NCI-H82 treated with DMSO at 0.1 percent for 48 hours (cell line): ENCODE results near the gene SPACA9.

Experiments used
- DNase-seq: peaks from one replicate; lab custom pipeline; 2025; ENCODE audit not compliant: unreplicated experiment; lab: John Stamatoyannopoulos, UW

Gene SPACA9

DNA sequence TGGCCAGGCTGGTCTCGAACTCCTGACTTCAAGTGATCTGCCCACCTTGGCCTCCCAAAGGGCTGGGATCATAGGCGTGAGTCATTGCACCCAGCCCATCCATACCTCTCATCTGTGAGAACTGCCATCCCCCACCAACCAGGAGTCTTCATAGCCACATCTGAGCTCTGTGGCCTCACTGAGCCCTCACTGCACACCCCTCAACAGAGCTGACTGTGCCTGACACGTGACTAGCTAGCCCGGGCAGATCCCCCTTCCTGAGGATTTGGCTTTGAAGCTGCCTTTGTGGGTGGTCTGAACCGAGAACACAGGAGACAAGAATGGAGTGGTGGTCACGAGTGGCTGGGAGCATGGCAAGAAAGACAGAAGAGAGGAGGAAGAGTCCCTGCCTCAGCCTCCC, 16.2 kb upstream of the SPACA9 start:
- no peak for DNase-seq

GRCh38 chr9:132863096-132863495, 15.6 kb upstream of the SPACA9 start:
- DNase-seq, result no peak

DNA sequence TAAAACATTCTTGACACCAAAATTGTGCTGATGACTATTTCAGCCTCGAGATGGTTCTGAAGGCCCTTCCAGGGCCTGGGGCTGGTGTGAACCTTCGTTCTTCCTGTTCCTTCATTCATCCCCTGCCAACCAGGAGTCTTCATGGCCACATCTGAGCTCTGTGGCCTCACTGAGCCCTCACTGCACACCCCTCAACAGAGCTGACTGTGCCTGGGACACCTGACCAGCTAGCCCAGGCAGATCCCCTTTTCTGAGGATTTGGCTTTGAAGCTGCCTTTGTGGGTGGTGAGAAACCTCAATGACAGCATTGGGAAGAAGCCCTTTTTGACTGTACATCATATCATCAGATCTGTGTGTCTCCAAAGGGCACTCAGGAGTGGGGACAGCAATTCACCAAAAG, 14.4 kb upstream of the SPACA9 start:
- DNase-seq, result no peak

- DNase-seq, result no peak
These were observed 14.0 kb upstream of the SPACA9 start for GRCh38 chr9:132864691-132865090.

GRCh38 chr9:132866898-132867297, 11.8 kb upstream of the SPACA9 start:
- DNase-seq, result no peak

DNA sequence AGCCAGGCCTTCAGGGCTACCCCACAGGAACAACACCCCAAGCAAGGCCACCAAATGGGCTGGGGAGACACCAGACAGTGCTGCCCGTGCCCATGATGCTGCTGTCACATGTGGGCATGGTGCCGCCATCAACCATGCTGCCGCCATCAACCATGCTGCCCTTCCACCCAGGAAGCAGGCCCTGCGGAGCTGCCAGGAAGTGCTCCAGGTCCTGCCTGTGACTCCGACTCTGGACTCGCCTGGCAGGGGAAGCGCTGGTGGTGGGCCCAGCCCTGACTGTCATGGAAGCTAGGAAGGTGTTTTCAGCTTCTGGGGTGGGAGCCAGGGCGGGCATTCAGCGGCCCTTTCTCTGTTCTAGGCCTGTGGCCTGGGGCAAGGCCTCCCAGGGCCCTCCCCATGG, 9.4 kb upstream of the SPACA9 start:
- no peak for DNase-seq

GRCh38 chr9:132873403-132873802, 5.3 kb upstream of the SPACA9 start:
- no peak for DNase-seq

- no peak for DNase-seq
These were observed 3.5 kb upstream of the SPACA9 start for GRCh38 chr9:132875159-132875558.

DNA sequence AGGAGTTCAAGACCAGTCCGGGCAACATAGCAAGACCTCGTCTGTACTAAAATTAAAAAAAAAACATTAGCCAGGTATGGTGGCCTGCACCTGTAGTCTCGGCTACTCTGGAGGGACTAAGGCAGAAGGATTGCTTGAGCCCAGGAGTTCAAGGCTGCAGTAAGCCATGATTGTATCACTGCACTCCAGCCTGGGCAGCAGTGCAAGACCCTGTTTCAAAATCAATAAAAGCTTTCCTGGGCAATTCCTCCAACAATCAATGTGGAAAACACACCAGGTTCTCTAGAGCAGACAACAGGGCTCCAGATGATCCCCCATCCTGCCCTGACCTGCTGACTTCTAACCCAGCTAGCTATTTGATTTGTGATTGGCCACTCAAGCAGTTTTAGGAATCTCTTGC, 1.8 kb upstream of the SPACA9 start:
- DNase-seq, result no peak

DNA sequence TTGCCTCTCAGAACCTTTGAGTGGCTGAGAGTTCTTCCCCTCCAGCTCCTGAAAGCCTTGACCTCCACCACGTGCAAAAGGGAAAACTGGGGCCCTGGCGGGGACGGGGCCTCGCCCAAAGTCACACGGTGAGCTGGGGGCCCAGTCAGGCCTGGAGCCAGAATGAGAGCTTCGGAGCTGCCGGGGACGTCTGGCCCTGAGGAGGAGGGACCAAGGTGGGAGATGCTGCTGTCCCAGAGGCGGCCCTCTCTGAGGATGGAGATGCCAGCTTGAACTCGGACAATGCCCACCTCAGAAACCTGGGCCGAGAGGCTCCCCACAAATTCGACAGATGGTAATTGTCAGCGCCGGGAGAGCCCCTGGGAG, 1.3 kb upstream of the SPACA9 start:
- DNase-seq, result no peak

DNA sequence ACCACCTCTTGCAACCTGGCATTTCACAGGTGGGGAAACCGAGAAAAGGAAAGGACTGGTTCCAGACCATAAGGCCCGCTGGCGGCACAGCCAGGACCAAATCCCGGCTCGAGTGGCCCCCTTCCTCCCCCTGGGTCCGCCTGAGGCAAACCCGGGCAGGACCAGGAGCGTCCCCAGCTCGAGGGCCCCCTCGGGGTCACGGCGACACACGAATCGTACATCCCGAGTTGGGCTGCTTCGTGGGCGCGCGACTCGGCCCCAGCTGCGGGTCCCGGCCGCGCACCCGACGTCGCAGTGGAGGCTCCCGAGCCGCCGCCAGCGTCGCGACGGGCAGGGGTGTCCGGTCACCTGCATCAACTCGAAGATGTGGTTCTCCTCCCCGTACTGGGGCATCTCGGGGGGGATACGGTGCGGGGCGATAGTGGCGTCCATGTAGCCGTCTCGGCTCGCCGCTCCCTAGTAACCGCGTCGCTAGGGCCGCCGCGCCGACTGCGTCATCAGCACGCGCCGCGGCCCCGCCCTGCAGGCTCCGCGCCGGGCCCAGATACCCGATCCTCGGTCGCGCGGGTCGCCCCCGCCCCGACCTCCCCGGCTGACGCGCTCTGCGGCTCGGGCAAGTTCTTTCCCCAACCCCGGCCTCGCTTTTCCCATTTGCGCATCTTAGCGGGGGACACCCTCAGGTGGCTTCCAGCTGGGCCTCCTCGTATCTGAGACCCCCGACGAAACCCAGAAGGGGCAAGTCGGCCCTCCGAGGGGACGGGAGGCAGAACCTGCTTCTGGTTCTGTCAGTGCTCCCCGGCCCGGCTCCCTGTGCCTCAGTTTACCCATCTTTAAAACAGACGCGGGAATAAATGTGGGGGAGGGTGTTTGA, 639 bp upstream of the SPACA9 start, which contains the start of gene AK8:
AK8 (minus strand) TSS at position 461 of the 871 bp plus-strand sequence; CDS start at position 432, 29 bp downstream.
- DNase-seq, result no peak

DNA sequence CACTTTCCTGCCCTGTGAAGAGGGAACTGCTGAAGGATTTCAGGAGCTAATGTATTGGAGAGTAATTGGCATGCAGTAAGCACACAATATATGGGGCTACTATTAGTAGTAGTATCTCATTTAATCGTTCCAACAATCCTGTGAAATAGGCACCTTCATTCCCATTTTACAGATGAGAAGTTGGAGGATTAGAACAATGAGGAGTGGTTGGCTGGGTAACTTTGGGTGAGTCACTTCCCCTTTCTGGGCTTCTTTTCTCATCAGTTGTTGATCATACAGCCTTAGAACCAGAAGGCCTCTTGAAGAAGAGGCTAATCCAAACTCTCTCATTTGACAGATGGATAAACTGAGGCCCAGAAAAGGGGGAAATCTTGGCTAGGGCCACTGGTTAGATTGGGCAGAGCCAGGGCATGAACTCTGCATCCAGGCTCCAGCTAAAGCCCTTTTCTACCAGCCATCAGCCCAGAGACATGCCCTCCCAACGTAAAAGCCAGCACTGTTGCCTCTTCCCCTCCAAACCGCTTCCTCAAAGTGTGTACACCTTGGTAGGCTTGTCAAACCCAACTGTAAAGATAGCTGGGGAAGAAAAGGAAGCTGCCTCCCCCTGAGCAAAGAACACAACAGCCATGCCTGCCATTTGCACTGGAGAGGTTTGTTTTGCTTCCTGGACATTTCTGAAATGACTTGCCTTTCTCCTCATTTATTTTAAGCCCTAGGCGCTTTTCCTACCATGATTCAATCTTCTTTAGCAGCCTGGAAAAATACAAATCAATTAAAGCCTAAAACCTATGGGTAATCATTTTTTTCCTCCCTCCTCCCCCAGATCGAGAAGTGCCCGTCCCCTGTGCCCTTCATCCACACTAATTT, 992 bp downstream of the SPACA9 start:
- DNase-seq, result no peak

- DNase-seq, result no peak
These were observed 1.6 kb downstream of the SPACA9 start for GRCh38 chr9:132880324-132880661.

DNA sequence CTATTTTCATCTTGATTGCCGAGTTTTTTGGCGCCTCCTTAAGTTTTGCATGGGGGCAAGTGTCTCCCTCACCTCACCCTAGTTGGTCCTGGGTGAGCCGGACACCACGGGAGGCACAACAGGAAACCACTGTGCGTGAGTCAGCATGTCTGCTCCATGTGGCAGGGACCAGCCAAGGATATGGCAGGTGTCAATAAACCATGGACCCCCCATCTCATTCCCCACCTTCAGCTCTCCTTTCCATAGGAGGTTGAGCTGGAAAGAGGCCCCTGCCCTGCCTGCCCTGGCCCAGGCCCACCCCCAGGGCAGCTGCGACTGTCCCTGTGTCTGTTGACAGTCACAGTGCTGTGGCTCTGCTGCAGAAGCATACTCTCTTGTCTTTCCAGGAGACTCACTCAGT, 3.1 kb downstream of the SPACA9 start:
- no peak for DNase-seq

DNA sequence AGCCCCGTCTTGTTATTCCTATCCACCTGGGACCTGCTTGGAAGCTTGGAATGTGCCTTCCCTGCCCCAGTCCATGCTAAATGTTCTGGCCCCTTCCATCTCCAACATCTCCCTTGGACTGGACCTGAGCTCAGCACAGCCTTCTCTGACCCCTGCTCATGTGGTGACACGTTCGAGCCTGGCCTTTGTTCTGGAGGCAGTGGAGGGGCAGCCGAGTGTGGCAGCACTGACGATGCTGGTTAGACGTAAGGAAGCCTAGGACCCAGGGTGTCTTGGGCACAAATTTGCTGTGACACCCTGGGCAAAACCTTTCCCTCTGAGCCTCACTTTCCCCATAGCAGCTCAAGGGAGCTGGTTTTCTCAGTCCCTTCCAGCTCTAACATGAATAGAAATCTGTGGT, 3.9 kb downstream of the SPACA9 start:
- DNase-seq, result no peak

DNA sequence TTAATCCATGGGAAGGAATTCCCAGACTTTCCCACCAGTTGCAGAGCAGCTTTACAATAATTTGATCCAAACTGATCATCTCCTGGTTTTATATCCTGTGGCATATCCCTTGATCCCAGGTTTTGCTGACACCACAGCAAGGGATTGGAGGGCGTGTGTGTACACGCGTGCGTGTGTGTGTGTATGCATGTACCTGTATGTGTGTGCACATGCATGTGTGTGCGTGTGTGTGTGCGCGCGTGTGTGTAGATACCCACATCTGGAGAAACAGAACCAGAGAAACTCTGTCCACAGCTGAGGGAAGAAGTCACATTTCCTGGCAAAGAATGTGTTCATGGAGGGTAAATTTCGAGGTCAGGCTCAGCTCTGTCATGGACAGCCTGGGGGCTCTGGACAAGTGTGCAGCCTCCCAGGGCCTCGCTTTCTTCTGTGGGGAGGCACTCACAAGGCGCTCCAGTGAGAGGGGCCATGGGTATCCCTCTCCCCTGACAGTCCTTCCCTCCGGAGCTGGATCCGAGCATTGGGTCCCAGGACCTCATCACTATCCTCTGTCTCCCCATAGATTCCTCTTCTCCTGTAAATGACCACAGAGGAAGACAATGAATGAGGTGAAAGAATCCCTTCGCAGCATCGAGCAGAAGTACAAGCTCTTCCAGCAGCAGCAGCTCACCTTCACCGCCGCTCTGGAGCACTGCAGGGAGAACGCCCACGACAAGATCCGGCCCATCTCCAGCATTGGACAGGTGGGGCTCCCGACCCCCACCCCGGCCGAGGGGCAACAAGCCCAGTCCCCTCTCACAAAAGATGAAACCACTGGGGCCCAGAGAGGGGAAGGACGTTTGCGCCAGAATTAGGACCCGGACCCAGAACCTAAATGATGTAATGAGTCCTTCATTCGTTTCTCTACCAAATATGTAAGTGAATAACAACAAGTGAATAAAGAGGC, 4.9 kb downstream of the SPACA9 start:
- DNase-seq, result no peak

- no peak for DNase-seq
These were observed 7.1 kb downstream of the SPACA9 start for GRCh38 chr9:132885720-132886333.

DNA sequence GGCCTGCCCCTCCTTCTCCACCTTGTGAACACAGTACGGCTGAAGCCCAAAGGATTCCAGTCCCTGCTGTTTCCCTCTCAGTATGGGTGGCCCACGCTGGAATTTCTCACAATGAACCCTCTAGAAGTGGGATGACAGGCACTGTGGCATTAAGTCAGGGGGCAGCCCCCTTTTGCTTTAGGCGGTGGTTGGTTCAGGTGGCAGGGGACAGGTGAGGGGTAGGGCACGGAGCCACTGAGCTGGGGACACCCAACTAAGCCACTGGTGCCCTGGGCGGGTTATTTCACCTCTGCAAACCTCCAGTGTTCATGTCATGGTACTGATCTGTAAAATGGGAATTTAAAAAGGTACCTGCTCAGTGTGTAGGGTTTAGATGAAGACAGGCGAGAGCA, 7.6 kb downstream of the SPACA9 start:
- DNase-seq, result no peak

DNA sequence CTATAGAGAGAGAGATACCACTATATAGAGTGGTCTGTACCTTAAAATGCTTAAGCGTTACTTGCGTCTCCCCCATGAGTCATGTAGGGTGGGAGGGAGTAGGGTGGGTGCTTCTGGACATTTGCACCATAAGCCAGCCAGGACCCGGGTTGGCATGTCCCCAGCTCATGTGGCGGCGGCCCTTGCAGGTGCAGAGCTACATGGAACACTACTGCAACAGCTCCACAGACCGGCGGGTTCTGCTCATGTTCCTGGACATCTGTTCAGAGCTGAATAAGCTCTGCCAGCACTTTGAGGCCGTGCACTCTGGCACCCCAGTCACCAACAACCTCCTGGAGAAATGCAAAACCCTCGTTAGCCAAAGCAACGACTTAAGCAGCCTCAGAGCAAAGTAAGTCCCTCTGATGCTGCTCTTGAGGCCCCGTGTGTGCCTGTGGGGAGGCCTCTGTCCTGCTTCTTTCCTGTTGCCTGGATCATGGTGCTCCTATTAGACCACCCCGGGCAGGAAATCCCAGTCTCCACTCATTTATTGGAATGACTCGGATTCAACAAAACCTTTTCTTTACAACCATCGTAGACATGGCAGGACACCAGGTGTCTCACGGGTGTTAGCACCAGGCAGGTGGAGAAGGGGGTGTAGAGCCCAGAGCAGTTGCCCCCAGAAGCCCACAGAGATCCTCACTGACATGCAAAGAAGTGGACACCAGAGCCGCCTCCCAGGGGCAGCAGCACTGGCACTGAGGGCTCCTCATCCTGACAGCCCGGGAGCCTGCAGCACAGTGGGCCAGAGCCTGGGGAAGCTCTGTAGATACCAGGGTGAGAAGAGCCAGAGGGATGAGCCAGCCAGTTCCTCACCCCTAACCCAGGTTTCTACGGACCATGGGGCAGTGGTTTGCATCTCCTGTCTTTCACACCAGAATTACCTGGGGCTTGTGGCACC, 8.8 kb downstream of the SPACA9 start:
- DNase-seq, result no peak

DNA sequence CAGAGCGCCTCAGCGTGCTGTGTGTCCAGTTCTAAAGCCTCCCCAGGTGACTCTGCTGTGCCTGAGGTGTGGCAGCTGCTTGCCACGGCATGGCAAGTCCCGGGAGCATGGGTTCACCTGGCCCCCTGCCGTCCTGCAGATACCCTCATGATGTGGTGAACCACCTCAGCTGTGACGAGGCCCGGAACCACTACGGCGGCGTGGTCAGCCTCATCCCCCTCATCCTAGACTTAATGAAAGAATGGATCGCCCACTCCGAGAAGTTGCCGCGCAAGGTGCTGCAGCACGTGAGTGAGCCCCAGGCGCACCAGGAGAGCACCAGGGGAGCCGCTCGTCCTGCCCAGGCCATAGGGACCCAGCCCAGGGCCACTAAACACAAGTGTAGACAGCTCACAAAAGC, 9.5 kb downstream of the SPACA9 start:
- no peak for DNase-seq
